ENCODE data around the gene CD276.

The CD276 gene

GRCh38 chr15:73746261-73746660 lies 62.1 kb downstream of the CD276 start:
- Histone ChIP-seq H2AFZ (ENCODE audit: low read depth, low read length) (no peak overlapping the region), H3K4me1 (ENCODE audit: low read length) (no peaks in the 10 kb centered on the region), H3K27ac (ENCODE audit: low read length) (no peak overlapping the region), H3K4me3 (ENCODE audit: low read length) (no peak overlapping the region), H3K4me2 (ENCODE audit: low read length) (no peak overlapping the region), H3K36me3 (replicated peaks; ENCODE audit: low read depth, low read length) (no peaks in the 10 kb centered on the region), H3K9ac (ENCODE audit: low read length) (no peak overlapping the region), H3K79me2 (ENCODE audit: low read length) (no peaks in the 10 kb centered on the region), H3K9me3 (ENCODE audit: insufficient read depth, low read length) (no peaks in the 10 kb centered on the region), H3K27me3 (ENCODE audit: low read depth, low read length) (peaks cover 6% of the 10 kb centered on the region), H4K20me1 (ENCODE audit: insufficient read depth, low read length) (no peaks in the 10 kb centered on the region)
- TF ChIP-seq CTCF (IDR thresholded peaks at IDR 0.05; ENCODE audit: low read depth, low read length) (no peak), EZH2phosphoT487 (IDR thresholded peaks at IDR 0.05; ENCODE audit: low read depth) (no peak)

GRCh38 chr15:73746883-73747282 lies 62.7 kb downstream of the CD276 start:
- Histone ChIP-seq H3K79me2 (ENCODE audit: low read length) (no peaks in the 10 kb centered on the region), H3K36me3 (replicated peaks; ENCODE audit: low read depth, low read length) (no peaks in the 10 kb centered on the region), H2AFZ (ENCODE audit: low read depth, low read length) (no peak overlapping the region), H4K20me1 (ENCODE audit: insufficient read depth, low read length) (no peaks in the 10 kb centered on the region), H3K9ac (ENCODE audit: low read length) (no peak overlapping the region), H3K27ac (ENCODE audit: low read length) (no peak overlapping the region), H3K4me3 (ENCODE audit: low read length) (no peak overlapping the region), H3K9me3 (ENCODE audit: insufficient read depth, low read length) (no peaks in the 10 kb centered on the region), H3K27me3 (ENCODE audit: low read depth, low read length) (peaks cover 6% of the 10 kb centered on the region), H3K4me1 (ENCODE audit: low read length) (no peaks in the 10 kb centered on the region), H3K4me2 (ENCODE audit: low read length) (no peak overlapping the region)
- TF ChIP-seq CTCF (IDR thresholded peaks at IDR 0.05; ENCODE audit: low read depth, low read length) (no peak), EZH2phosphoT487 (IDR thresholded peaks at IDR 0.05; ENCODE audit: low read depth) (no peak)

GRCh38 chr15:73747847-73748590 lies 63.8 kb downstream of the CD276 start:
- no peak overlapping the region for H3K27ac ChIP-seq (ENCODE audit: low read length)

GRCh38 chr15:73748730-73749129 lies 64.5 kb downstream of the CD276 start:
- Histone ChIP-seq H3K36me3 (replicated peaks; ENCODE audit: low read depth, low read length) (no peaks in the 10 kb centered on the region), H3K27me3 (ENCODE audit: low read depth, low read length) (peaks cover 6% of the 10 kb centered on the region), H3K4me3 (ENCODE audit: low read length) (no peak overlapping the region), H3K4me1 (ENCODE audit: low read length) (no peaks in the 10 kb centered on the region), H3K27ac (ENCODE audit: low read length) (no peak overlapping the region), H3K9ac (ENCODE audit: low read length) (no peak overlapping the region), H3K4me2 (ENCODE audit: low read length) (no peak overlapping the region), H3K9me3 (ENCODE audit: insufficient read depth, low read length) (no peaks in the 10 kb centered on the region), H3K79me2 (ENCODE audit: low read length) (no peaks in the 10 kb centered on the region), H4K20me1 (ENCODE audit: insufficient read depth, low read length) (no peaks in the 10 kb centered on the region), H2AFZ (ENCODE audit: low read depth, low read length) (no peak overlapping the region)
- no peak for TF ChIP-seq EZH2phosphoT487 (IDR thresholded peaks at IDR 0.05; ENCODE audit: low read depth)
- TF ChIP-seq CTCF (IDR thresholded peaks at IDR 0.05; ENCODE audit: low read depth, low read length): no peak

More at GRCh38 chr15:73747847-73748590, 63.8 kb downstream of the CD276 start:
- Histone ChIP-seq H3K9me3 (ENCODE audit: insufficient read depth, low read length) (no peaks in the 10 kb centered on the region), H3K36me3 (replicated peaks; ENCODE audit: low read depth, low read length) (no peaks in the 10 kb centered on the region), H3K4me2 (ENCODE audit: low read length) (no peak overlapping the region), H2AFZ (ENCODE audit: low read depth, low read length) (no peak overlapping the region), H3K79me2 (ENCODE audit: low read length) (no peaks in the 10 kb centered on the region), H3K4me3 (ENCODE audit: low read length) (no peak overlapping the region), H4K20me1 (ENCODE audit: insufficient read depth, low read length) (no peaks in the 10 kb centered on the region), H3K27me3 (ENCODE audit: low read depth, low read length) (peaks cover 6% of the 10 kb centered on the region), H3K4me1 (ENCODE audit: low read length) (no peaks in the 10 kb centered on the region), H3K9ac (ENCODE audit: low read length) (no peak overlapping the region)
- no peak for TF ChIP-seq CTCF (IDR thresholded peaks at IDR 0.05; ENCODE audit: low read depth, low read length)
- no peak for TF ChIP-seq EZH2phosphoT487 (IDR thresholded peaks at IDR 0.05; ENCODE audit: low read depth)
